NCI-H146 treated with DMSO at 0.1 percent for 48 hours (cell line): ENCODE data around the gene HBG2.
"Not testable (repeated sequence)": the region's sequence is repeated elsewhere in the genome, so short reads cannot be mapped to it uniquely, and the experiment has no call there.

Experiments
- DNase-seq: peaks from one replicate; lab custom pipeline; 2025; ENCODE audit not compliant: unreplicated experiment; lab: John Stamatoyannopoulos, UW

Gene HBG2

DNA sequence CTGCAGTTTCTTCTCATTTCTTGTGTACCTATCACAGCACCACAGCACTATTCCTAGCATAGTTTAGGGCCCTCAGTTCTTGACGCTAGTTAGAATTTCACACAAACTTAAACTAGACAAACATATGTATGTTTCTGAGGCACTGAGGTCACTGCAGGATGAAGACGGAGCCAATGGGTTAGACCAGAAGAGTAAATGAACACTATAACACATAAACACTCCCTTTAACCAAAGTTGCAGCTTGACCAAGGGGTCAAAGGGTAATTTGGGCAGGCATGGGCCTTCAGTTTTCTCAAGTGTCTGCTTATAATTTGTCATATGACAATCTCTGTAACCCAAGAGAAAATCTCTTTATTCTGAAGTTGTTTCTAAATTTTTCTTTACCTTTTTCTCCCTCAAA is 28.0 kb upstream of the HBG2 start:
- DNase-seq = no peak

DNA sequence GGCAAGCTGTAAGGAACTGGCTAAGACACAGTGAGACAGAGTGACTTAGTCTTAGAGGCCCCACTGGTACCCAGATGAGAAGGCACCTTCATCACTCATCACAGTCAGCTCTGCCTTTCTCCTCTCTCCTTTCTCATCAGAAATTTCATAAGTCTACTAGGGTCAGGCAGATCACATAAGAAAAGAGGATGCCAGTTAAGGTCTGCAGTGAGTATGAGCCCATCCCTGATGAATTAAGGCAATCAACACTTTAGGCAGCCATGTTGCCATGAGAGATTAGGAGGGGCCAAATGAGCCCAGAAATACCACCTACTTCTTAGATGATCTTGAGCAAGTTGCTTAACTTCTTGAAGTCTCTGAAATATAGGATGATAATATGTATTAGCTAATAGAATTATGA is 27.0 kb upstream of the HBG2 start:
- no peak for DNase-seq

DNA sequence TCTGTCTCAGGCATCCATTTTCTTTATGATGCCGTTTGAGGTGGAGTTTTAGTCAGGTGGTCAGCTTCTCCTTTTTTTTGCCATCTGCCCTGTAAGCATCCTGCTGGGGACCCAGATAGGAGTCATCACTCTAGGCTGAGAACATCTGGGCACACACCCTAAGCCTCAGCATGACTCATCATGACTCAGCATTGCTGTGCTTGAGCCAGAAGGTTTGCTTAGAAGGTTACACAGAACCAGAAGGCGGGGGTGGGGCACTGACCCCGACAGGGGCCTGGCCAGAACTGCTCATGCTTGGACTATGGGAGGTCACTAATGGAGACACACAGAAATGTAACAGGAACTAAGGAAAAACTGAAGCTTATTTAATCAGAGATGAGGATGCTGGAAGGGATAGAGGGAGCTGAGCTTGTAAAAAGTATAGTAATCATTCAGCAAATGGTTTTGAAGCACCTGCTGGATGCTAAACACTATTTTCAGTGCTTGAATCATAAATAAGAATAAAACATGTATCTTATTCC is 26.1 kb upstream of the HBG2 start:
- no peak for DNase-seq

DNA sequence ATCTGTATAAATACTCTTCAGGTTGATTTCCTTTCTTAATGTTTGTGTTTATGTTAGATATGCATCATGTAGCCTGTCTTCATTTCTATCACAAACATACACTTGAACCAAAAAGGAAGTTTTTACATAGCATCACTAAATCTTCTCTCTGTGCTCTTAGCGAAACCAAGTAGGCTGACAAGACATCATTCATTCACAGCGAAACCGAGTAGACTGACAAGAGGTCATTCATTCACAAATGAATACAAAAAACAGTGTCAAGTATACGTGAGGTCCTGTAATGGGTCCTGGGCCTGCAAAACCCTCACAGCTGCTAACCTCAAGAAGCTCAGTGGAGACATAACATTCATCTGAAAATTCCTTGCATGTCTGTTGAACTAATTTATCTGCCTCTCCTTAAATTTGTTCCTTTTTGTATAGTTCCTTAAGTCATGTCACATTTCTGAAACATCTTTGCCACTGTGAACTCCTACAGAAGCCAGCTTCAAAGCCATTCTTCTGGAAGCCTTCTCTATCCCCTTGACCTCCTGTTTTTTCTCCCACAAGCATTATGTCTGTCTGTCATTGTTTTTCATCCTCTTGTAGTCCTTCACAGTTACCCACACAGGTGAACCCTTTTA is 25.0 kb upstream of the HBG2 start:
- DNase-seq = no peak

DNA sequence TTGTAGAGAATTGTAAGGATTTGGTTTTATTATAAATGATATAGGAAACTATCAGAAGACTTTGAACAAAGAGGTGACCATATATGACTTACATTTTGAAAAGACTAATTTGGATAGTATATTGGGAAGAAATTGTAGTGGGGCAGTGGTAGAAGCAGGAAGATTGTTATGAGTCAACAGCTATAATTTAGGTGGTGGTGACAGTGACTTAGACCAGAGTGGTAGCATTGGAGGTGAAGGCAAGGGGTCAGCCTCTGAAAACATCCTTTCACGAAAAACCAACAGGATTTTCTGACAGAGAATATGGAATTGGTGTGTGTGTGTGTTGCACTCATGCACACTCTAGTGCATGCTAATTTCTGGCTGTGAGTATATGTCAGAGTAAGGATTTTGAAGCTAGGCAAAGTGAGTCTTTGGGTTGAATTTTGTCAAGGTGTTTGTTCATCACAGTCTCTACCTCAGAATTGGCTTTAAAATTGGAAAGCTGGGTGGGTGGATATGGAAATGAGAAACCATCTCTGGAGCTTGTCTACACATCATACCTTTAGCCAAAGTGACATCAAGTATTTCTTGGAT is 23.3 kb upstream of the HBG2 start:
- no peak for DNase-seq

DNA sequence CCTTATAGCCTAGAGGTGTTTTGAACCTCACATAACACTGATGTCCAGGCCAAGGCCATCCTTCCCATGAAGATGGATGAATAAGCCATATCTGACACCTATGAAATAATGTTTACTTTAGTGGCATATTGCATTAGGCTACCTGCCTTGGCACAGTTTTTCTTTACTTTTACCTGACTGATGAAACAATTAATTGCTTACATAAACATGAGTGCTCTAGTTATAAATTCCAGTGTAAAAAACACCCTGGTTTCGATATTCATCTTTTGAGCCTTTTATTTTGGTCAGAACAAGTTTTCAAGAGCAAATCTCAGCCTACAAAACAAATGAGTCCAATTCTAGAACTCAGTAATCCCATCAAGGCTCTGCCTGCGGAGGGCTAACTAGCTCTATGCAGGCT is 22.1 kb upstream of the HBG2 start:
- no peak for DNase-seq

DNA sequence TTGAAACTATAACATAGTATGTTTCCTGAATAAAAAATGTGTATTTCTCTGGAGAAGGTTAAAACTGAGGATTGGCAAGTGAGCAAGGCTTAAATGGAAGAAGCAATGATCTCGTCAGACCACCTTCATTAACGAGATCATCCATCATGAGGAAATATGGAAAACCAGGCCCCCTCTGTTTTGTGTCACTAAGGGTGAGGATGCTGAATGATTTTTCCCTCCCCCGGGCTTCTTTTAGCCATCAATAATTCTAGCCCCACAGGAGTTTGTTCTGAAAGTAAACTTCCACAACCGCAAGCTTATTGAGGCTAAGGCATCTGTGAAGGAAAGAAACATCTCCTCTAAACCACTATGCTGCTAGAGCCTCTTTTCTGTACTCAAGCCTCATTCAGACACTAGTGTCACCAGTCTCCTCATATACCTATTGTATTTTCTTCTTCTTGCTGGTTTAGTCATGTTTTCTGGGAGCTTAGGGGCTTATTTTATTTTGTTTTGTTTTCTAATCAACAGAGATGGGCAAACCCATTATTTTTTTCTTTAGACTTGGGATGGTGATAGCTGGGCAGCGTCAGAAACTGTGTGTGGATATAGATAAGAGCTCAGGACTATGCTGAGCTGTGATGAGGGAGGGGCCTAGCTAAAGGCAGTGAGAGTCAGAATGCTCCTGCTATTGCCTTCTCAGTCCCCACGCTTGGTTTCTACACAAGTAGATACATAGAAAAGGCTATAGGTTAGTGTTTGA is 21.0 kb upstream of the HBG2 start:
- no peak for DNase-seq

DNA sequence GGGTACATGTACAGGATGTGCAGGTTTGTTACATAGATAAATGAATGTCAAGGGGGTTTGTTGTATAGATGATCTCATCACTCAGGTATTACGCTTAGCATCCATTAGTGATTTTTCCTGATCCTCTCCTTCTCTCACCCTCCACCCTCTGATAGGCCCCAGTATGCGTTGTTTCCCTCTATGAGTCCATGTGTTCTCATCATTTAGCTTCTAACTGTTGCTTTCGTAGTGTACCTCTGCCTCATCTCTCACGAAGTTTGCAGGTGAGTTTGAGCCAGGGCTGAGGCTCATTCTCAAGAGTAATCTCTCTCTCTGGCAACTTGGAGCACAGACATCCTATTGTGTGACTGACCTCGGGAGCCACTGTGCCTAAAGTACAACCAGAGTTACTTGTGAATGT is 19.8 kb upstream of the HBG2 start:
- DNase-seq = no peak

DNA sequence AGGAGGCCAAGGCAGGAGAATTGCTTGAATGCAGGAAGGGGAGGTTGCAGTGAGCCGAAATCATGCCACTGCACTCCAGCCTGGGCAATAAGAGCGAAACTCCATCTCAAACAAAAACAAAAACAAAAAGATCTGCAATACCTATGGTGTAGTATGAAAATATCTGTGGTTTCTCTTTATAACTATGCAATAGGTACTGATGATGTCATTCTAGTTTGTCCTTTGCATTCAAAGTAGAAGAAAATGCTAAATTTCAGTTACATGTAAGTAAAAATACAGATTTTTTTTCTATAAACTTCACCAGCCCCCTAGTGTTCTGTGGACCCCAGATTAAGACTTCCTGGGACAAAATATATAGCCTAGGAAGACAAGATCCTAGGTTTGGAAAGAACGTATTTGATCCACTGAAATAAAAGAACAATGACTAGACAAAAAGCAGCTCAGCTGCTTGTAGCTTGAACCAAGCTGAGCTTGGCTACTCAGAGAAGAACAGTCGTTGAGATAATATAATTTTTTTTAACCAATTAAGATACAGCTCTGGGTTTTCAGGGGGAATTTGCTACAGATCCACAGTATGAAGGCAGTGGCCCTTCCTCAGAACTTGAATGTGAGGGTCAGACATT is 17.9 kb upstream of the HBG2 start:
- DNase-seq = no peak

DNA sequence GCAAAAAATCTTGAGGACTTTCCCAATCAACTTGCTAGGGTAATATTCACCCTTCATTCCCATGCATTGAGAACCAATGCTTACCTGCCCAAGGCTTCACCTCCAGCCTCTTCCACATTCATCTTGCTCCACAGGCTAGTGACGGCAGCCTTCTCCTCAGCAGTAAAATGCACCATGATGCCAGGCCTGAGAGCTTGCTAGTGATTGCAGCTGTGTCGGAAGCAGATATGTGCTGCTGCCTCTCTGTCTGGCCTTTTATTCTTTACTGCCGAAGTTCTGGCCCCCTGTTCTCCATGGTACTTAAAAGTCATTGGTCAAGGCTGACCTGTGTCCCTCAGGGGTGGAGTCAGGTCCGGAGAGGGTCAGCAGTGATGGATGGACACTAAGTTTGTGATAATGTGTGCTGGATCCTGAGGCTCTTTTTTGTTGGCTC is 15.2 kb upstream of the HBG2 start, which contains the start of gene HBE1:
HBE1 (minus strand) TSS at position 231 of the 433 bp plus-strand sequence; CDS start at position 176, 55 bp downstream.
- no peak for DNase-seq

DNA sequence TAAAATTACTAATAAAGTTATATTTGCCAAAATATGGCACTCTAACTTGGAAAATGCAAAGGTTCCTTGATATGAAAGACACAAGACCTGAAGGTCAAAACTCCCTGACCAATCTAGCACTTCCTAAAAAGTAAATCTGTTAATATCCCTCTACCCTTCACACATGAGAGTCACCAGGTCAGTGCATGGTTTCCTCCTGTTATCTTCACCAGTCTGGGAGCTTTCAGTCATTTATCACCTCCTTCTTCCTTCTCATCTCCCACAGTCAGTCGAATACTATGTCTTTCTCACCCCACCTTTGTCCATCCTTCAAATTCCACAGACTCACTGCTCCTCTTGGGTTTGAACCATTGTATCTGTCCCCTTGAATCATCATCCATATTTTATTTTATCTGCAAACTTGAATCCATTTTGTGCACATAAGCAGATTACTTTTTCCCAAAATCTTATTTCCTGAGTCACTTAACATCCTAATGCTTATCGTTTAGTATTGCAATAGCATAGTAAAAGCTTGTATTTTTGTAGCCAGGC is 12.5 kb upstream of the HBG2 start:
- DNase-seq = no peak

DNA sequence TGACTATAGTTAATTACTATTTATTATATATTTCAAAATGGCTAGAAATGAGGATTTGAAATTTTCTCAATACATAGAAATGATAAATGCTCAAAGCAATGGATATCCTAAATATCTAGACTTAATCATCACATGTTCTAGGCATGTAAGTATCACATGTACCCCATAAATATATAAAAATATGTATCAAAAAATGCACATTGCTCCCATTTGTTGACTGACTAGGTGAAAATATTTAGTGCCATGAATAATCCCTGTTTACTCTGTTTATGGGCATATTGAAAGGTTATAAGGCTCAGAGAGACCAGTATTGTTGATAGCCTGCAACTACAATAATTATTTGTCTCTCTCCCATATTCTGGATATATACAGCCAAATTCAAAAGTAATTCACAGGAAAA is 12.0 kb upstream of the HBG2 start:
- no peak for DNase-seq

DNA sequence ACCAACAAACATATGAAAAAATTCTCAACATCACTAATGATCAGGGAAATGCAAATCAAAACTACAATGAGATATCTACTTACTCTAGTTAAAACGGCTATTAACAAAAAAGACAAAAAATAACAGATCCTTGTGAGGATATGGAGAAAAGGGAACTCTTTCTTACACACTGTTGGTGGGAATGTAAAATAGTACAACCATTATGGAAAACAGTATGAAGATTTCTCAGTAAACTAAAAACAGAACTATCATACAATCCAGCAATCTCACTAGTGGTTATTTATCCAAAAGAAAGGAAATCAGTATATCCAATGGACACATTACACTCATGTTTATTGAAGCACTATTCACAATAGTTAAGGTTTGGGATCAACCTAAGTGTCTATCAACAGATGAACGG is 11.3 kb upstream of the HBG2 start:
- DNase-seq = no peak

DNA sequence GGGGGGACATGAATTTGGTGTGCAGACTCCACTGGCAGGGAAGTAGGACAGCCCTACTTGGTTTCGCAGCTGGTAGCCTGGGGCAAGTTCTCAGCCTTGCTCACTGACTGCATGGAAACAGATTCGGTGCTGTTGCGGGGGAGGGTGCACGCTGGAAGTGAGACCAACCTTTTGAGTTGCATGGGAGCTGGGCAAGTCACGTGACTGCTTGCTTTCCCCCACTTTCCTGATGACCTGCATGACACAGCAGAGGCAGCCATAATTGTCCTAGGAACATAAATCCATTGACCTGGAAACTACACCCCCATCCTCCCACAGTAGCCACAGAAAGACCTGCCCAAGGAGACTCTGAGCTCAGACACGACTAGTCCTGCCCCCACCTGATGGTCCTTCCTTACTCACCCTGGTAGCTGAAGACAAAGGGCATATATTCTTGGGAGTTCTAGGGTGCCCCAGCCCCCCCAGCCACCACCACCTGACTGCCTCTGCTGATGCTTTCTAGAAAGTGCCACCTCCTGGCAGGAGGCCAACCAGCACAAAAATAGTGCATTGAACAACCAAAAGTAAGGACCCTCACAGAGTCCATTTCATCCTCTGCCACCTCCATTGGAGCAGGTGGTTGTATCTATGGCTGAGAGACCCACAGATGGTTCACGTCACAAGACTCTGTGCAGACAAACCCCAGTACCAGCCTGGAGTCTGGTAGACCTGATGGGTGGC is 4.1 kb upstream of the HBG2 start:
- DNase-seq = no peak

DNA sequence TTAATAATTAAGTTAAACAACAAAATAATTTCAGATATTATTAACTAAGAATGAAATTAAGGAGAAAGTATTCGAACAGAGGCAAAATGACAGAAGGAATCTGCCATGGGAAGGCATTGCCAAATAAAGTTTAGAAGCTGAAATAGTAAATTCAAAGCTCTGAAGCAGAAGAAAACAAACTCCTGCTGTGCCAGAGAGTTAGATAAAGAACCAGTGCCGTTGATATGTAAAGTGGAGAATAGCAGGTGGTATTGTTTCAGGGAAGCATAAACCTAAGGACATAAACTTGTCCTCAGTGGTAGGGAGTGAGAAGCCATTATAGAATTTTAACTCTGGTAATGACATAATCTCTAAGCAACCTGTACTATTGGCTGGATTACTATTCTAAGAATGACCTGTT is 2.7 kb upstream of the HBG2 start:
- no peak for DNase-seq

DNA sequence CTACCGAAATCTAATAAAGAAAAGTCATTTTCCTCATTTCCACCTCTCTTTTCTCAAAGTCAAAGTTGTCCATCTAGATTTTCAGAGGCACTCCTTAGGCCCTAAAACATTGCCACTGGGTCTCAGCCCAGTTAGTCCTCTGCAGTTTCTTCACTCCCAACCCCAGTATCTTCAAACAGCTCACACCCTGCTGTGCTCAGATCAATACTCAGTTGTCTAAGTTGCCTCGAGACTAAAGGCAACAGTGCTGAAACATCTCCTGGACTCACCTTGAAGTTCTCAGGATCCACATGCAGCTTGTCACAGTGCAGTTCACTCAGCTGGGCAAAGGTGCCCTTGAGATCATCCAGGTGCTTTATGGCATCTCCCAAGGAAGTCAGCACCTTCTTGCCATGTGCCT is 558 bp downstream of the HBG2 start:
- not testable (repeated sequence) for DNase-seq

DNA sequence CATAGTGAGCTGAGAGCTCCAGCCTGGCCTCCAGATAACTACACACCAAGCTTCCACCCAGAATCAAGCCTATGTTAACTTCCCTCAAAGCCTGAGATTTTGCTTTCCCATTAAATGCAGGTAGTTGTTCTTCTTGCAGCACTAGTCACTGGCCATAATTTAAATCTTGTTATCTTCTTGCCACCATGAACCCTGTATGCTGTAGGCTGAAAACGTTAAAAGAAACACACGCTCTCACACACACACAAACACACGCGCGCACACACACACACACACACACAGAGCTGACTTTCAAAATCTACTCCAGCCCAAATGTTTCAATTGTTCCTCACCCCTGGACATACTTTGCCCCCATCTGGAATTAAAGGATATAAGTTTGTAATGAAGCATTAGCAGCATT is 1.1 kb downstream of the HBG2 start:
- DNase-seq = not testable (repeated sequence)

DNA sequence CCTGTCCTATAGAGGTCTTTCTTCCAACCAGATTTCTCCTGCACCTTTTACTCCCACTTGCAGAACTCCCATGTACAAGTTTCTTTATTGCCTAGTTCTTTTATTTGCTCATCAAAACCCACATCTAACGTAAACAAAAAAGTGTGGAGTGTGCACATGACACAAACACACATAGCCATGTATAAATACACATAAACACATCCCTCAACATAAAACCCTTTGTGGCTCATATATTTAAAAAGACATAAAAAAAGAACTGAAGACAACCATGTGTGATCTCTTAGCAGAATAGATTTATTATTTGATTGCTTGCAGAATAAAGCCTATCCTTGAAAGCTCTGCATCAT is 1.7 kb downstream of the HBG2 start:
- DNase-seq = no peak

DNA sequence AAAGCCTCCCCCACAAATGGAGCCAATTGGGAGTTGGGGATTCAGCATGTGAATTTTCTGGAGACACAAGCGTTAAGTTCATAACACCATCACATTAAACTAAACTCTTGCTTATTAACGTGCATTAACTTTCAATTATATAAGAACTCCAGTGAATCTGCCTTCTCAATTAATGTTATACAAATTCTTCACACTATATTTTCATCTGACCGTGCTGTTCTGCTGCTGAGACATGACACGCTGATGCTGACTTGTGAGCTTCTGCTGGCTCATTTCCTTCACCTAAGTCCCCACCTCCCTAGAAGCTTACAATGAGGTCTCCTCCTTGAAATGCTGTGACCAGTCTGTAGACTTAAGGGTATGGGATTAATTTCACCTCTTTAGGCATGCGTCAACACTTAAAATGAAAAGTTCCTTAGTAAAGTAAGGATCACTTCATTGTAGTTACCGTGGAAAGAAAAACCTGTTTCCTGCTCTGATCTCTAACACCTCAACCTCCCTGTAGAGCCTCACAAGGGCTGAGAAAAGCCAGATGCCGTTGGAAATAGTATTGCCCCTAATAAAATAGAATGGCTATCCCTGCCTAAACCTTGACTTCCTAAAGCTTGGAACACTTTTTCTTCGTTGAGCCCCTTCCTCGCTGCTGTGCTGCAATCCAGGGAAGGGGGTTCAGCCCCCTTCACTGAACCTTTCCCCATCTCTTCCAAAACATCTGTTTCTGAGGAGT is 2.2 kb downstream of the HBG2 start:
- DNase-seq = no peak

DNA sequence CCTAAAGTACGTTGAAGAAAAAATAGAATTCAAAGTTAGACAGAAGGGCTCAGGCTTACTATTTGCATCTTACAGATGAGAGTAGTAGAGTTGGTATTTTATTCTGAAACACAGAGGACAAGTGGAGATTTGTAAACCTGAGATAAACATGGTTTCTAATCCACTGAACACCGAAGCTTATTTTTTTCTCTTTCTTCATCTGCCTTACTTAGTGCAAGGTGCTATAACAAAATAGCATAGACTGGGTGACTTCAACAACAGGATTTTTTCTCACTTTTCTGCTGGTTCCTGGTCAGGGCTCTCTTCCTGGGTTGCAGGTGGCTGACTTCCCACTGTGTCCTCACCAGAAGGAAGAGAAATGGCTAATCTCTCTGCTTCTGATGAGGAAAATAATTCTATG is 2.8 kb downstream of the HBG2 start:
- DNase-seq = no peak
